DOHH2 (cell line): ENCODE measurements around the gene PPFIA4.

Experiments used
- H3F3A ChIP-seq: fragments of 200-600 bp; sonication (generic), shearing (Covaris generic); 2 replicates; pipeline ENCODE4 v1.6.0; 2016; ENCODE audit warnings: antibody characterized with exemption, mild to moderate bottlenecking; ENCODE audit not compliant: control insufficient read depth, insufficient read depth
- H3K27ac ChIP-seq: fragments of 200-600 bp; sonication (generic); 2 replicates; pipeline ENCODE4 v1.5.1; 2014; ENCODE audit warnings: low read depth, mild to moderate bottlenecking, low read length, moderate library complexity
- H3K27me3 ChIP-seq: fragments of 200-600 bp; sonication (generic); 2 replicates; pipeline ENCODE4 v1.6.1; 2014; ENCODE audit warnings: mild to moderate bottlenecking, low read length, mixed read lengths; ENCODE audit not compliant: control insufficient read depth
- H3K36me3 ChIP-seq: fragments of 200-600 bp; sonication (generic); 2 replicates; pipeline ENCODE4 v1.6.1; 2014; ENCODE audit warnings: mild to moderate bottlenecking, low read length, moderate library complexity, mixed read lengths; ENCODE audit not compliant: control insufficient read depth
- H3K4me1 ChIP-seq: fragments of 200-600 bp; sonication (generic); 2 replicates; pipeline ENCODE4 v1.6.1; 2014; ENCODE audit warnings: mild to moderate bottlenecking, low read length, mixed read lengths; ENCODE audit not compliant: control insufficient read depth
- H3K4me2 ChIP-seq: fragments of 200-600 bp; sonication (generic); 2 replicates; pipeline ENCODE4 v1.6.0; 2014; ENCODE audit warnings: mild to moderate bottlenecking, low read length, moderate library complexity
- H3K4me3 ChIP-seq: fragments of 200-600 bp; sonication (generic); 2 replicates; pipeline ENCODE4 v1.5.1; 2014; ENCODE audit warnings: mild to moderate bottlenecking, low read length, mixed read lengths
- H3K79me2 ChIP-seq: fragments of 200-600 bp; sonication (generic); 2 replicates; pipeline ENCODE4 v1.6.1; 2014; ENCODE audit warnings: mild to moderate bottlenecking, low read length, mixed read lengths; ENCODE audit not compliant: control insufficient read depth
- H3K9me2 ChIP-seq: fragments of 200-600 bp; sonication (generic); replicated peaks from 2 replicates; pipeline ENCODE4 v1.6.1; 2014; ENCODE audit warnings: mild to moderate bottlenecking, low read length, mixed read lengths; ENCODE audit not compliant: control insufficient read depth
- H3K9me3 ChIP-seq: fragments of 200-600 bp; sonication (generic); 2 replicates; pipeline ENCODE4 v1.6.1; 2014; ENCODE audit warnings: antibody characterized with exemption, low read length, mixed read lengths; ENCODE audit not compliant: control insufficient read depth, insufficient read depth
- H4K20me1 ChIP-seq: fragments of 200-600 bp; sonication (generic); 2 replicates; pipeline ENCODE4 v1.6.0; 2014; ENCODE audit warnings: low read depth, mild to moderate bottlenecking, antibody characterized with exemption, low read length, moderate library complexity; ENCODE audit not compliant: control insufficient read depth, insufficient read depth
- EZH2phosphoT487 ChIP-seq: fragments of 200-600 bp; sonication (generic); IDR thresholded peaks from 2 replicates; pipeline ENCODE4 v1.6.1; 2017; ENCODE audit warnings: borderline replicate concordance, mild to moderate bottlenecking, antibody characterized with exemption, low read length, moderate library complexity, mixed read lengths
- TF ChIP-seq, protein P1 (sequence below): fragments of 200-600 bp; sonication (generic); IDR thresholded peaks from one replicate; pipeline ENCODE4 v1.5.1; 2014; ENCODE audit warnings: antibody characterized with exemption, mild to moderate bottlenecking, low read depth, low read length; ENCODE audit not compliant: poor library complexity, severe bottlenecking

The PPFIA4 gene

GRCh38 chr1:202987922-202988583 lies 38.2 kb upstream of the PPFIA4 start:
- H3K4me3 ChIP-seq: no peak overlapping the region
- H3K9me3 ChIP-seq: no peaks in the 10 kb centered on the region
- TF ChIP-seq, protein P1, sequence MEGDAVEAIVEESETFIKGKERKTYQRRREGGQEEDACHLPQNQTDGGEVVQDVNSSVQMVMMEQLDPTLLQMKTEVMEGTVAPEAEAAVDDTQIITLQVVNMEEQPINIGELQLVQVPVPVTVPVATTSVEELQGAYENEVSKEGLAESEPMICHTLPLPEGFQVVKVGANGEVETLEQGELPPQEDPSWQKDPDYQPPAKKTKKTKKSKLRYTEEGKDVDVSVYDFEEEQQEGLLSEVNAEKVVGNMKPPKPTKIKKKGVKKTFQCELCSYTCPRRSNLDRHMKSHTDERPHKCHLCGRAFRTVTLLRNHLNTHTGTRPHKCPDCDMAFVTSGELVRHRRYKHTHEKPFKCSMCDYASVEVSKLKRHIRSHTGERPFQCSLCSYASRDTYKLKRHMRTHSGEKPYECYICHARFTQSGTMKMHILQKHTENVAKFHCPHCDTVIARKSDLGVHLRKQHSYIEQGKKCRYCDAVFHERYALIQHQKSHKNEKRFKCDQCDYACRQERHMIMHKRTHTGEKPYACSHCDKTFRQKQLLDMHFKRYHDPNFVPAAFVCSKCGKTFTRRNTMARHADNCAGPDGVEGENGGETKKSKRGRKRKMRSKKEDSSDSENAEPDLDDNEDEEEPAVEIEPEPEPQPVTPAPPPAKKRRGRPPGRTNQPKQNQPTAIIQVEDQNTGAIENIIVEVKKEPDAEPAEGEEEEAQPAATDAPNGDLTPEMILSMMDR: no peak
- no peak for TF ChIP-seq EZH2phosphoT487
- no peaks in the 10 kb centered on the region for H4K20me1 ChIP-seq
- no peaks in the 10 kb centered on the region for H3K9me2 ChIP-seq
- no peaks in the 10 kb centered on the region for H3F3A ChIP-seq
- no peaks in the 10 kb centered on the region for H3K36me3 ChIP-seq
- peaks cover 4% of the 10 kb centered on the region; the same call in 1 of the 2 replicates for H3K27me3 ChIP-seq
- H3K4me2 ChIP-seq: no peak overlapping the region
- H3K27ac ChIP-seq: no peak overlapping the region
- H3K79me2 ChIP-seq: no peaks in the 10 kb centered on the region
- H3K4me1 ChIP-seq: peaks cover 17% of the 10 kb centered on the region

- H3K4me3 ChIP-seq: no peak overlapping the region
- H4K20me1 ChIP-seq: no peaks in the 10 kb centered on the region
- peaks cover 4% of the 10 kb centered on the region for H3K27me3 ChIP-seq
- H3K4me2 ChIP-seq: no peak overlapping the region
- no peaks in the 10 kb centered on the region for H3K9me3 ChIP-seq
- no peaks in the 10 kb centered on the region for H3F3A ChIP-seq
- H3K9me2 ChIP-seq: no peaks in the 10 kb centered on the region
- H3K36me3 ChIP-seq: no peaks in the 10 kb centered on the region
- H3K4me1 ChIP-seq: peaks cover 17% of the 10 kb centered on the region
- H3K27ac ChIP-seq: no peak overlapping the region
- no peaks in the 10 kb centered on the region for H3K79me2 ChIP-seq
- TF ChIP-seq EZH2phosphoT487: no peak
- TF ChIP-seq, protein P1: no peak
Measured at GRCh38 chr1:202989879-202990278, 36.4 kb upstream of the PPFIA4 start.

DNA sequence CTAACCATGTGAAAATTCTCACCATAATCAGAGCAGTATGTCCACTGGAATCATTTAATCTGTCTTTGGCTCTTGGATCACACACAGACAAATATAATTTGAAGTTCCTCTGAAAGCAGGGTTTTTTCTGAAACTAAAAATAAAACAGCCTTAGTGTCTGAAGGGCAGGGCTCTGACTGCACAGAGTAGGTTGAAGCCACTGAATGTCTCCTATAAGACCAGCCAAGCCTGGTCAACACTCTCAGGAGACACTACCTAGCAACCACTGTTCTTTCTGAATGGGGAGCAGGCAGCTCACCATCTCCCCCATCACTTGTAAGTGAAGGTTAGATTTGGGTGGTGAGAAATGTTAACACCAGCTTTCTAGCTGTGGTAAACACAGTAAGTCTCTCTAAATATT lies 35.2 kb upstream of the PPFIA4 start:
- Histone ChIP-seq H3K4me1 (peaks cover 17% of the 10 kb centered on the region), H3K4me3 (no peak overlapping the region), H3K4me2 (no peak overlapping the region), H3K36me3 (no peaks in the 10 kb centered on the region), H3K79me2 (no peaks in the 10 kb centered on the region), H3K27ac (no peak overlapping the region), H3K27me3 (peaks cover 7% of the 10 kb centered on the region), H4K20me1 (no peaks in the 10 kb centered on the region), H3K9me3 (no peaks in the 10 kb centered on the region), H3F3A (no peaks in the 10 kb centered on the region), H3K9me2 (no peaks in the 10 kb centered on the region)
- TF ChIP-seq, protein P1: no peak
- no peak for TF ChIP-seq EZH2phosphoT487
